Peyer's patch (tissue), 4 donors: Measurements from ENCODE around the gene MMD. TPM values are rescaled to one million over a fixed set of nuclear protein-coding genes. Genes with fewer than 3 reads are reported as not detected.

Source experiments
- DNase-seq, 3 donors: peaks; one replicate each; pipeline ENCODE4 v3.0.0-alpha.2; 2017 to 2019
- H3K27ac ChIP-seq, 4 donors: fragments of 200-600 bp; sonication (generic); one replicate each; pipeline ENCODE4 v1.5.1; 2016 to 2019
- H3K27me3 ChIP-seq, 2 donors: fragments of 200-600 bp; sonication (generic); one replicate each; pipeline ENCODE4 v1.5.1; 2019
- H3K36me3 ChIP-seq, 3 donors: fragments of 200-600 bp; sonication (generic); one replicate each; pipeline ENCODE4 v1.5.1; 2016 to 2019
- H3K4me1 ChIP-seq, 4 donors: fragments of 200-600 bp; sonication (generic); one replicate each; pipeline ENCODE4 v1.5.1; 2016 to 2019
- H3K4me3 ChIP-seq, 4 donors: fragments of 200-600 bp; sonication (generic); 1 replicate in 3 of 4; 2 replicates in 1 of 4; pipeline ENCODE4 v1.5.1; 2016 to 2019; ENCODE audit warnings: mild to moderate bottlenecking in 1 of 4
- H3K9me3 ChIP-seq, 4 donors: fragments of 200-600 bp; sonication (generic); one replicate each; pipeline ENCODE4 v1.5.1; 2016 to 2019; ENCODE audit warnings: mild to moderate bottlenecking in 1 of 4
- CTCF ChIP-seq, 6 experiments: fragments of 450-650 bp in 4 of 6; fragments of 200-600 bp in 2 of 6; sonication (generic) in 1 of 6; IDR thresholded peaks; one replicate each; pipeline ENCODE4 v1.5.1; 2017 to 2019; ENCODE audit warnings: antibody characterized with exemption in 6 of 6, mild to moderate bottlenecking in 3 of 6, moderate library complexity in 1 of 6
- POLR2A ChIP-seq, 2 donors: fragments of 450-650 bp; IDR thresholded peaks; one replicate each; pipeline ENCODE4 v1.5.1; 2017; ENCODE audit warnings: antibody characterized with exemption in 2 of 2, mild to moderate bottlenecking in 2 of 2, moderate library complexity in 2 of 2
- total RNA-seq, 4 donors: library from RNA; depleted of rRNA; stranded (reverse); fragments of >200 nt; gene quantifications; one replicate each; pipeline ENCODE4 v1.1.0, GENCODE V29; 2016

The MMD gene
- total RNA-seq, 4 donors from 2014 or later: 4.5 to 29.7 (median 14.3) TPM

GRCh38 chr17:55356434-55357328, 65.0 kb downstream of the MMD start:
- Histone ChIP-seq H3K4me1 (no peaks in the 10 kb centered on the region), H3K36me3 (no peaks in the 10 kb centered on the region), H3K27ac (no peak overlapping the region), H3K9me3 (no peaks in the 10 kb centered on the region), H3K27me3 (no peaks in the 10 kb centered on the region), H3K4me3 (no peak overlapping the region)
- DNase-seq: peak in 2 of 3 donors; percentile 71 to 92
- TF ChIP-seq CTCF (IDR thresholded peaks at IDR 0.05) (peak; percentile 32 to 83 (median 76)), POLR2A (IDR thresholded peaks at IDR 0.05) (no peak)

GRCh38 chr17:55354941-55355340, 66.7 kb downstream of the MMD start:
- no peaks in the 10 kb centered on the region for H3K27me3 ChIP-seq
- no peak overlapping the region for H3K27ac ChIP-seq
- no peaks in the 10 kb centered on the region for H3K36me3 ChIP-seq
- H3K9me3 ChIP-seq: no peaks in the 10 kb centered on the region
- H3K4me1 ChIP-seq: no peaks in the 10 kb centered on the region
- TF ChIP-seq POLR2A (IDR thresholded peaks at IDR 0.05) (no peak), CTCF (IDR thresholded peaks at IDR 0.05) (no peak)
- no peak for DNase-seq
- H3K4me3 ChIP-seq: no peak overlapping the region

GRCh38 chr17:55354010-55354409, 67.6 kb downstream of the MMD start:
- Histone ChIP-seq H3K27me3 (no peaks in the 10 kb centered on the region), H3K36me3 (no peaks in the 10 kb centered on the region), H3K27ac (no peak overlapping the region), H3K4me3 (no peak overlapping the region), H3K9me3 (no peaks in the 10 kb centered on the region), H3K4me1 (no peaks in the 10 kb centered on the region)
- no peak for DNase-seq
- TF ChIP-seq CTCF (IDR thresholded peaks at IDR 0.05): no peak
- TF ChIP-seq POLR2A (IDR thresholded peaks at IDR 0.05): no peak

GRCh38 chr17:55351226-55351625, 70.4 kb downstream of the MMD start:
- no peak overlapping the region for H3K27ac ChIP-seq
- TF ChIP-seq POLR2A (IDR thresholded peaks at IDR 0.05) (no peak), CTCF (IDR thresholded peaks at IDR 0.05) (no peak)

GRCh38 chr17:55350825-55351205, 70.8 kb downstream of the MMD start:
- Histone ChIP-seq H3K27ac (no peak overlapping the region), H3K4me1 (no peaks in the 10 kb centered on the region), H3K4me3 (no peak overlapping the region), H3K27me3 (no peaks in the 10 kb centered on the region), H3K36me3 (no peaks in the 10 kb centered on the region), H3K9me3 (no peaks in the 10 kb centered on the region)
- DNase-seq: no peak
- no peak for TF ChIP-seq CTCF (IDR thresholded peaks at IDR 0.05)
- no peak for TF ChIP-seq POLR2A (IDR thresholded peaks at IDR 0.05)

More at GRCh38 chr17:55351226-55351625, 70.4 kb downstream of the MMD start:
- DNase-seq: no peak
- no peaks in the 10 kb centered on the region for H3K4me1 ChIP-seq
- no peaks in the 10 kb centered on the region for H3K9me3 ChIP-seq
- H3K36me3 ChIP-seq: no peaks in the 10 kb centered on the region
- H3K4me3 ChIP-seq: no peak overlapping the region
- H3K27me3 ChIP-seq: no peaks in the 10 kb centered on the region
